Neuronal stem cell (in vitro differentiated cells): ENCODE measurements around the gene TRIM50.

Source experiments
- DNase-seq: peaks from one replicate; pipeline ENCODE4 v3.0.0-alpha.2; 2013; ENCODE audit warnings: low spot score
- H2AFZ ChIP-seq: one replicate; pipeline ENCODE4 v1.6.1; 2013; ENCODE audit warnings: mild to moderate bottlenecking, low read length, inconsistent platforms
- H2AK5ac ChIP-seq: 2 replicates; pipeline ENCODE4 v1.6.1; 2013; ENCODE audit warnings: low read depth, mild to moderate bottlenecking, inconsistent platforms, low read length, moderate library complexity, mixed read lengths
- H2BK120ac ChIP-seq: 2 replicates; pipeline ENCODE4 v1.6.1; 2013; ENCODE audit warnings: low read depth, mild to moderate bottlenecking, inconsistent platforms, low read length, moderate library complexity, mixed read lengths
- H2BK12ac ChIP-seq: one replicate; pipeline ENCODE4 v1.6.1; 2013; ENCODE audit warnings: low read length, inconsistent platforms
- H2BK15ac ChIP-seq: 2 replicates; pipeline ENCODE4 v1.6.1; 2013; ENCODE audit warnings: mild to moderate bottlenecking, low read length, inconsistent platforms, mixed read lengths
- H2BK5ac ChIP-seq: one replicate; pipeline ENCODE4 v1.6.1; 2013; ENCODE audit warnings: inconsistent platforms, mild to moderate bottlenecking, low read length, moderate library complexity
- H3K14ac ChIP-seq: one replicate; pipeline ENCODE4 v1.6.1; 2013; ENCODE audit warnings: low read length, inconsistent platforms
- H3K18ac ChIP-seq: 2 replicates; pipeline ENCODE4 v1.6.1; 2013; ENCODE audit warnings: low read length, inconsistent platforms
- H3K23ac ChIP-seq: 2 replicates; pipeline ENCODE4 v1.6.1; 2013; ENCODE audit warnings: low read depth, mild to moderate bottlenecking, mixed read lengths, low read length, inconsistent platforms; ENCODE audit not compliant: poor library complexity
- H3K27ac ChIP-seq: replicated peaks from 3 replicates; pipeline ENCODE4 v1.5.1; 2013; ENCODE audit warnings: low read length, inconsistent platforms
- H3K27me3 ChIP-seq, 3 experiments: 2 replicates each; pipeline ENCODE4 v1.6.1; 2013; ENCODE audit warnings: low read length in 3 of 3, mild to moderate bottlenecking in 2 of 3, inconsistent platforms in 1 of 3, low read depth in 1 of 3, mixed read lengths in 1 of 3, moderate library complexity in 1 of 3; ENCODE audit not compliant: control insufficient read depth in 3 of 3, insufficient read depth in 3 of 3
- H3K36me3 ChIP-seq, 2 donors: replicated peaks in 1 of 2; 2 replicates each; pipeline ENCODE4 v1.6.1; 2013; ENCODE audit warnings: low read length in 2 of 2; ENCODE audit not compliant: control insufficient read depth in 2 of 2, insufficient read depth in 2 of 2
- H3K4ac ChIP-seq: 2 replicates; pipeline ENCODE4 v1.6.1; 2013; ENCODE audit warnings: inconsistent platforms, mild to moderate bottlenecking, low read length, moderate library complexity
- H3K4me1 ChIP-seq, 2 donors: 1 replicate in 1 of 2; 2 replicates in 1 of 2; pipeline ENCODE4 v1.6.1; 2013; ENCODE audit warnings: low read length in 2 of 2, low read depth in 1 of 2; ENCODE audit not compliant: control insufficient read depth in 2 of 2, insufficient read depth in 1 of 2
- H3K4me2 ChIP-seq: one replicate; pipeline ENCODE4 v1.6.1; 2013; ENCODE audit warnings: mild to moderate bottlenecking, low read length, inconsistent platforms; ENCODE audit not compliant: insufficient read depth, poor library complexity, severe bottlenecking
- H3K4me3 ChIP-seq, 2 donors: 2 replicates each; pipeline ENCODE4 v1.5.1; 2013; ENCODE audit warnings: low read length in 2 of 2, mild to moderate bottlenecking in 2 of 2, inconsistent platforms in 1 of 2, moderate library complexity in 1 of 2
- H3K79me1 ChIP-seq: one replicate; pipeline ENCODE4 v1.6.1; 2013; ENCODE audit warnings: low read depth, mild to moderate bottlenecking, inconsistent platforms, low read length, moderate library complexity
- H3K9ac ChIP-seq: one replicate; pipeline ENCODE4 v1.6.1; 2013; ENCODE audit warnings: mild to moderate bottlenecking, low read depth, low read length, inconsistent platforms; ENCODE audit not compliant: poor library complexity
- H3K9me3 ChIP-seq, 2 donors: replicated peaks in 1 of 2; 2 replicates each; pipeline versions ENCODE3 to v1.6.1; 2013; ENCODE audit warnings: low read length in 2 of 2, mild to moderate bottlenecking in 2 of 2, inconsistent platforms in 1 of 2, low read depth in 1 of 2, mixed read lengths in 1 of 2, moderate library complexity in 1 of 2; ENCODE audit not compliant: control insufficient read depth in 2 of 2, insufficient read depth in 1 of 2
- H4K8ac ChIP-seq: one replicate; pipeline ENCODE4 v1.6.1; 2013; ENCODE audit warnings: low read depth, mild to moderate bottlenecking, inconsistent platforms, low read length, moderate library complexity
- H4K91ac ChIP-seq: one replicate; pipeline ENCODE4 v1.6.1; 2013; ENCODE audit warnings: low read length, low read depth, mild to moderate bottlenecking, inconsistent platforms; ENCODE audit not compliant: poor library complexity
- WGBS, 2 donors: extraction: QIAGEN DNeasy Blood & Tissue Kit; methylation state at CpG; one replicate each; pipeline ENCODE4 v1.1.7; 2013; ENCODE audit warnings: missing lambda C conversion rate in 2 of 2, mixed read lengths in 1 of 2; ENCODE audit not compliant: insufficient read length in 2 of 2, insufficient replicate concordance in 1 of 2; ENCODE audit errors: extremely low coverage in 2 of 2; 5-methylcytosine and 5-hydroxymethylcytosine counted together

TRIM50 gene

DNA sequence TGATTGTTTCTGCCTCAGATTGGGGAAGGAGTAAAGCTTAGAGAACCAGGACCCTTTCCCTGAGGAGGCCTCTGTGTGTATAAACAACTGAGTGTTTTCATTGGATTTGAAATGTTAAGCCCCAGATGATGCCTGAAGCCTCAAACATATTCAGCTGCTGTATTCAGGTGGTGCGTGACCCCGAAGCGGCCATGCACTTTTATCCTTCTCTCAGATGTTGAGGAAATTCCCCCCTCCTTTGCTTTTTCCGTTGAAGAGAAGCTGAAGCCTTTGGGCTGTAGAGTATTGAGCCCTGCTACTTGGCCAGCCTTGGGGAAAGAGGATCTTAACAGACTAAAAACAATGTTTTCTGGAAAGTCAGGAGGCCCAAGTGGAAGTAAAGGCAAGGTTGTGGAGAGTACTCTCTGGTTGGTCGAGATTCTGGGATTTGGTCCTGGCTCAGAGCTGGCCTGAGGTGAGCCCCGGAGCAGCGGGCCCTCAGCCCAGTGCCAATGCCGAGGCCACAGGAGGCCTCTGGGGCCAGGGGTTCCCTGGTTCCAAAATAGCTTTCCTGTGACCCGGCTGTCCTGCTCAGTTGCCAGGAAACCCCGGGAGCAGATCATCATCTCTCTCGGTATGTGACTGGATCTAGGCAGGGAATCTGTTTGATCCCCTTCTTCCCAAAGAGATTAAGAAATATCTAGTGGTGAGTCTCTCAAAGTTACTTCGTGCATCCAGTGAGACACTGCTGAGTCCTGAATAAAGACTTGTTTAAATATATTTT, 22.6 kb upstream of the TRIM50 start:
- Histone ChIP-seq H2AK5ac (no peak overlapping the region), H3K4me3 (no peak overlapping the region), H3K9ac (no peak overlapping the region), H3K9me3 (peaks cover 4 to 10% of the 10 kb centered on the region in 2 donors), H3K36me3 (no peaks in the 10 kb centered on the region), H4K8ac (no peak overlapping the region), H3K79me1 (no peaks in the 10 kb centered on the region), H2BK5ac (no peak overlapping the region), H4K91ac (no peak overlapping the region), H2BK15ac (no peak overlapping the region), H3K23ac (no peak overlapping the region), H3K18ac (no peak overlapping the region), H3K4me2 (no peak overlapping the region), H3K14ac (no peak overlapping the region), H2BK120ac (no peak overlapping the region), H3K27me3 (no peaks in the 10 kb centered on the region), H3K4ac (no peak overlapping the region), H3K27ac (no peak overlapping the region), H2AFZ (peak overlapping the region; percentile 83), H3K4me1 (peaks cover 5 to 8% of the 10 kb centered on the region in 2 donors), H2BK12ac (no peak overlapping the region)
- no peak for DNase-seq
- no CpG with 5 or more reads among the region's 12 CpGs for WGBS, 2 donors

DNA sequence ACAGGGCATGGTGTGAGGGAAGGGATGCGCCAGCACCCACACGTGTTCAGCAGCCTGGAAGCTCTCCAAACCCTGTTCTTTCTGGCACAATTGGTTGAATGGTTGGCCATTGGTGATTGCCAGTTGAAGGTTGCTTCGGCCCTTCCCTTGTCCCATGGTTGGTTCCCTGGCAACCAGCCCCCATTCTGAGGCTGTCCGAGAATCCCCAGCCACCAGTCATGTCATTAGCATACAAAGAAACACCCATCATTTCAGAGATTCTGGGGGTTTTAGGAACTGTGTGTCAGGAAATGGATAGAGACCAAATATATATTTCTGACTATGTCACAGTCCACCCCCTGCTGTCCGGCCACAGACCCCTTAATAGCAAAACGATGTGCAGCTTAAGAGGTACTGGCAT, 21.9 kb upstream of the TRIM50 start:
- no peak overlapping the region for H2BK15ac ChIP-seq
- H2AK5ac ChIP-seq: no peak overlapping the region
- H3K4me1 ChIP-seq: peaks cover 2 to 8% of the 10 kb centered on the region in 2 donors
- H4K8ac ChIP-seq: no peak overlapping the region
- no CpG with 5 or more reads among the region's 6 CpGs for WGBS, 2 donors
- no peak overlapping the region for H2BK5ac ChIP-seq
- no peak overlapping the region for H3K4ac ChIP-seq
- no peaks in the 10 kb centered on the region for H3K27me3 ChIP-seq
- H3K9me3 ChIP-seq: peaks cover 4 to 10% of the 10 kb centered on the region in 2 donors
- no peak overlapping the region for H3K27ac ChIP-seq
- no peak overlapping the region for H2BK120ac ChIP-seq
- H3K18ac ChIP-seq: no peak overlapping the region
- no peak for DNase-seq
- no peak overlapping the region for H3K23ac ChIP-seq
- H3K14ac ChIP-seq: no peak overlapping the region
- H4K91ac ChIP-seq: no peak overlapping the region
- no peaks in the 10 kb centered on the region for H3K79me1 ChIP-seq
- no peak overlapping the region for H3K9ac ChIP-seq
- H3K4me3 ChIP-seq: no peak overlapping the region
- no peak overlapping the region for H3K4me2 ChIP-seq
- H3K36me3 ChIP-seq: no peaks in the 10 kb centered on the region
- H2AFZ ChIP-seq: peak overlapping the region; percentile 83
- H2BK12ac ChIP-seq: no peak overlapping the region

DNA sequence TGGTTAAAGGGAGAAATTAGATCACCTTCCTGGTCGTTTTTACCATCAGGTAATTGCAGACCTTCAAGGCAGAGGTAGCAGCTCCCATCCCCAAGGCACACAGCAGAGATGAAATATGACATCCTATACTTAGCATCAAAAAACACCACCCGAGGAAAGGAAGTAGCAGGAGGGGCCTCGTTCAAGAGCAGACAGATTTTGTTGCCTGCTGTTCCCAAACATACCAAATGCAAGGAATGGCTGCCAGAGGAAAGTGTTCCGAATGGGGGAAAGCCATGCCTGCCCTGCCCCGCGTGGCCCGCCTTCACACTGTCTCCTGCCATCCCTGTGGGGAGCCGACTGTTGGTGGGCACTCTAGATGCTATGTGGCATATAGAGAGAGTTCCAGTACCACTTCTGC, 18.1 kb upstream of the TRIM50 start:
- Histone ChIP-seq H3K4ac (no peak overlapping the region), H3K27ac (no peak overlapping the region), H3K4me1 (peaks cover 8 to 16% of the 10 kb centered on the region in 2 donors), H2BK12ac (peak overlapping the region; percentile 93), H3K9ac (peak overlapping the region; percentile 74), H3K27me3 (no peaks in the 10 kb centered on the region), H3K9me3 (no peaks in the 10 kb centered on the region), H3K14ac (no peak overlapping the region), H3K18ac (peak overlapping the region; percentile 84), H3K4me3 (no peak overlapping the region), H4K91ac (no peak overlapping the region), H3K36me3 (no peaks in the 10 kb centered on the region), H3K23ac (peak overlapping the region; percentile 37), H2BK15ac (no peak overlapping the region), H2AFZ (peak overlapping the region; percentile 61), H2BK120ac (no peak overlapping the region), H2AK5ac (no peak overlapping the region), H4K8ac (peak overlapping the region; percentile 87), H2BK5ac (no peak overlapping the region), H3K4me2 (no peak overlapping the region), H3K79me1 (no peaks in the 10 kb centered on the region)
- no CpG with 5 or more reads among the region's 8 CpGs for WGBS, 2 donors
- no peak for DNase-seq

DNA sequence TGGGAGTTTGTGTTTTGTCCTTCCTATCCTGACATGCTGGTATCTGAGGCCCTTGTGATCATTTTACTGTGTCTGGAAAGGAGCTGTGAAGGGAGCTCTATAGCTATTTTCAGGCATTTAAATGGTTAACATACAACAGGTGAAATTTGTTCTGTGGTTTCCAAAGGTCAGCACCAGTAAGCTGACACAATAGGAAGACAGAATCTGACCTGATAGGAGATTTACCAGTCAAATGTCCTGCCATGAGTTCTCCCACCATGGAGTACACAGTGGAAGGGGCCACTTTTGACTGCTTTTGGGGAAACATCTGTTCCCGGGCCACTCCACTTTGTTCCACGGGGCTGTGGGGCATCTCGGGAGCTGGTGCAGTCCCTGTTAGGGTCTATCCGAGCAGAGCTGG, 17.7 kb upstream of the TRIM50 start:
- Histone ChIP-seq H3K9ac (no peak overlapping the region), H4K91ac (no peak overlapping the region), H2AK5ac (no peak overlapping the region), H4K8ac (no peak overlapping the region), H3K27ac (no peak overlapping the region), H3K27me3 (no peaks in the 10 kb centered on the region), H2BK12ac (no peak overlapping the region), H3K4ac (no peak overlapping the region), H2BK15ac (no peak overlapping the region), H3K4me2 (no peak overlapping the region), H3K14ac (no peak overlapping the region), H3K9me3 (no peaks in the 10 kb centered on the region), H3K23ac (no peak overlapping the region), H3K4me1 (peaks cover 8 to 14% of the 10 kb centered on the region in 2 donors), H2BK5ac (no peak overlapping the region), H2BK120ac (no peak overlapping the region), H3K79me1 (no peaks in the 10 kb centered on the region), H3K18ac (no peak overlapping the region), H2AFZ (peak overlapping the region; percentile 61), H3K36me3 (no peaks in the 10 kb centered on the region), H3K4me3 (no peak overlapping the region)
- no peak for DNase-seq
- no CpG with 5 or more reads among the region's 4 CpGs for WGBS, 2 donors
